NCI-H2196 treated with DMSO at 0.1 percent for 48 hours (cell line): ENCODE results near the gene CDK14.

ENCODE experiments used
- DNase-seq: peaks from one replicate; lab custom pipeline; 2025; ENCODE audit not compliant: unreplicated experiment; lab: John Stamatoyannopoulos, UW

CDK14 gene

GRCh38 chr7:91041141-91041540 lies 445.0 kb downstream of the CDK14 start:
- no peak for DNase-seq

DNA sequence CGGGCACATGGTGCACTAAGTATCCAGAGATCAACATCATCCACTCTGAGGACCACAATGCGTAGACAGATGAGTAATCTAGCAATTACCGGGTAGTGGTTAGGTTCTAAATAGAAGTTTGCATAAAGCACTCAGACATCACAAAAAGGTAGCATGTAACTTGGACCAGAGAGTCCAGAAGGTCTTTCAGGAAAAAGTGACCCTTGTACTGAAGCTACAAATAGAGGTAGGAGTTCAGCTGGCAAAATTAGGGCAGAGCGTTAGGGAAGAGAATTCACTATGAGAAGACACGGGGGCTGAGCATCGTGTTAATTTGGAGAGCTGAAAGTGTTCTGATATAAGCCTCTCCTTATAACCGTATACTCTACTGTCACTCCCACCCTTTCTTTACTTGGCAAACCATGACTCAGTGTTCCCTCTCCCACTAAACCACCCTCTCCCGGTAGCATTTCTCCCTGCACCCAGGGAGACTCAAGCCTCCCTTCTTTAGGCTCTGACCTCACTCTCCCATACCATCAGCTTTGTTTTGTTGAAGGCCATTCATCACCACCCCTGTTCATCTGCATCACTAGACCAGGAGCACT lies 445.9 kb downstream of the CDK14 start:
- DNase-seq, result no peak

DNA sequence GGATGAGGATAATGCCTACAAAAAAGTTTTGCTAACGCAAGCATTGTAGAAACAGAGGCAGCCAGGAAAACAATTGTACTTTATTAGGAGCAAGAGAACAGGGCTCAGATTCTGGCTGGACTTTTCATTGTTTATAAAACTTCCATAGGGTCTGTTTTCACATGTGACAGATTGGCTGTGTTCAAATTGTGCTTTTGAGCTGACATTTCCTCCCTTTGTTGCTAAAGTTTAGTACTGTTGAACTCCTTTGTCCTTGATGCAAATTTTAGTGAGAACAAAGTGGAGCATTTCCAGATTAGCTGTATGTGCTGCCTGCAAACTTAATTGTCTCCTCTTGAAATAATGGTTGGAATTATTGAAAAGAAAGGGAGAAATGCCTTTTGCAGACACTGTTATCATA lies 447.1 kb downstream of the CDK14 start:
- no peak for DNase-seq

GRCh38 chr7:91043924-91044645 lies 448.0 kb downstream of the CDK14 start:
- no peak for DNase-seq

DNA sequence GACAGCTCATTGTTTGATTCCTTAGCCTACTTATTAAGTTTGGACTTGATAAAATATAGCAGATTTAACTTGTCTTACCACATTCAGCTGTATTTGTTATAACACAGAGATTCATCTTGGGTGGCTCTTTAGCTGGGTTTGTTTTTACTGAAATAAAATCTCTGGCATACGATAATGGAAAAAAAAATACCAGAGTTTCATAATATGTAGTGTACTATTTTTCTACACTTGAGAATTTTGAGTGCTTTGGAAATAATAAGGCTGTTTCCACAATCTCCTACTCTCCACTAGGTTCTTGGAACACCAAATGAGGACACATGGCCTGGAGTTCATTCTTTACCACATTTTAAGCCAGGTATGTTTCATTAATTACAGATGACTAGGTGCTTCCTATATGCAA lies 449.5 kb downstream of the CDK14 start:
- DNase-seq, result no peak

- no peak for DNase-seq
Observed at GRCh38 chr7:91046322-91047089, 450.4 kb downstream of the CDK14 start.

DNA sequence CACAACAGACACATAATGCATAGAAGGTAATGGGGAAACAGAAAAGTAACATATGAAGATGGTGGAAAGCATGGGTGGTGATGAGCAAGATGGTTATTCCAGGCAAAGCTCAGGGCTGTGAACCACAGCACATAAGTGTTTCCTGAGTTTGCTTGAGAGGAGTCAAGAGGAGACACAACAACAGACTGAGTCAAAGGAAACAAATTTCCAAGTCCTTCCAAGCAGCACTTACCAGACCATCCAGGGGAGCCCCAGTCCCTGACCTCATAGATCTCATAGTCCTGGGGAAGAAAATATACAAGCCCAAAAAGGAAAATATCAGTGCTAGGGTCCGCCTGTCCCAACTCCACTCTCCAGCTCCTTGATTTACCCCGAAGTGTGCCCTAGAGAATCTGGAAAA lies 451.5 kb downstream of the CDK14 start:
- no peak for DNase-seq

DNA sequence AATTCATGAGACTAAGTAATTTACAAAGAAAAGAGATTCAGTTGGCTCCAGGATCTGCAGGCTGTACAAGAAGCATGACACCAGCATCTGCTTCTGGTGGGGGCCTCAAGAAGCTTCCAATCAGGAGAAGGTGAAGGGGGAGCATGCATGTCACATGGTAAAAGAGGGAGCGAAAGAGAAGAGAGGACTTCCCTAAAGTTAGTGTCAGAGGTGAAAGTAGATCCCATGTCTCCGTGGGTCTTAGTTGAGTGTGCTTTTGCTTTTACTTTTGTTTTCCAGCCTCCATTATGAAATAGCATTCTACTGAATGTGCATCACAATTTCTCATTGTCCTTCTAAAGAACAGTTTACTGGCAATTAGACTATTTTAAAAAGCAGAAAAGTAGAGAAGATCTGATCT lies 454.6 kb downstream of the CDK14 start:
- no peak for DNase-seq

- DNase-seq, result no peak
Observed at GRCh38 chr7:91051966-91052365, 455.8 kb downstream of the CDK14 start.

DNA sequence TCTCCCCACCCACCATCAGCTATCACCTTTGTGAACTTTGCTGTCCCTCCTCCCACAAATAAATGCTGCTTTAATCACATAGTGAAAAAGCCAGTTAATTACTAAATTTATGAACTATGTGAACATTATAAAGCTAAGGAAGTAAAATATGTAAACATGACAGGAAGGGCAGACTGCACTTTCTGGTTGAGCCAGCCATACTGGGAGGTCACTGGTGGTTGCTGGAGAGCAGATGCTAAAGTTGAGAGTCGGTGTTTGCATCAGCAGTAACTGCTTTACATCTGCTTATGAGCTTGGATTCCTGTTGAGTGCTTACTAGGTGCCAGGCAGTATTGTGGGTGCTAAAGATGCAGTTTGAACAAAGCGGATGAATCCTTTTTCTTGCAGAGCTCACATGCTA lies 458.3 kb downstream of the CDK14 start:
- DNase-seq, result no peak

DNA sequence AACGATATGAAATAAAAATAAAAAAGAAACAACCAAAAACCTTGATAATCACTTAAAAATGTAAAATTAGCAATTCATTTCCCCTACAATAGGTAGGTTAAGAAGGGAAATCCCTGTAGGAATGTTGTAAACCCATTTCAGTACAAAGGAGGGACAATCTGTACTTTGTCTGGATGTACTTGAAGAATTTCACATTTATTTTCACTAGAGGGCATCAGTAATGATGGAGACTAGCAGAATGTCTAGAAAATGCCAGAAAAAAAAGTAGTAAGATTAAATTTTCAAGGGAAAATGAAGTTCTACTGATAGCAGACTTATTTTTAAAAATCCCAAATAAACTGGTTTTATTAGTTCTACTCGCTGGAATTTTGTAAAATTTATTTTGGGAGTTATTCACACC lies 459.1 kb downstream of the CDK14 start:
- no peak for DNase-seq

GRCh38 chr7:91062713-91063112 lies 466.6 kb downstream of the CDK14 start:
- DNase-seq, result no peak

DNA sequence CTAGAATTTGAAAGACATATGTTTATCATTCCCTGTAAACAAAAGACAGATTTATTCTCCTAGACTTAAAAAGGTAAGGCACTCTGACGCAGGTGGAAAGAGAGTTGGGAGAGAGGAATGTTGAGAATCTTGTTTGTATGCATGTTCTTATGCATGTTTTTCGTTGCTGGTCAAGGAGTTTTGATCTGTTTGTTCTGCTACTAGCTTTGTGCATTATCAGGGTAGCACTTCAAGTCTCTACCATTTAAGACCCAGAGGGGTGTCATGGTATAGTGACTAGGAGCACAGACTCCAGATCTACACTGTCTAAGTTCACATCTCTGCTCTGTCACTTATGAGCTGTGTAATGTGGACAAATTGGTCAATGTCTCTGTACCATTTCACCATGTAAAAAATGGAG lies 467.9 kb downstream of the CDK14 start:
- DNase-seq, result no peak

GRCh38 chr7:91064938-91065337 lies 468.8 kb downstream of the CDK14 start:
- no peak for DNase-seq

GRCh38 chr7:91066627-91067026 lies 470.5 kb downstream of the CDK14 start:
- no peak for DNase-seq

GRCh38 chr7:91067242-91067641 lies 471.1 kb downstream of the CDK14 start:
- no peak for DNase-seq

- DNase-seq, result no peak
Observed at GRCh38 chr7:91068136-91068795, 472.1 kb downstream of the CDK14 start.

DNA sequence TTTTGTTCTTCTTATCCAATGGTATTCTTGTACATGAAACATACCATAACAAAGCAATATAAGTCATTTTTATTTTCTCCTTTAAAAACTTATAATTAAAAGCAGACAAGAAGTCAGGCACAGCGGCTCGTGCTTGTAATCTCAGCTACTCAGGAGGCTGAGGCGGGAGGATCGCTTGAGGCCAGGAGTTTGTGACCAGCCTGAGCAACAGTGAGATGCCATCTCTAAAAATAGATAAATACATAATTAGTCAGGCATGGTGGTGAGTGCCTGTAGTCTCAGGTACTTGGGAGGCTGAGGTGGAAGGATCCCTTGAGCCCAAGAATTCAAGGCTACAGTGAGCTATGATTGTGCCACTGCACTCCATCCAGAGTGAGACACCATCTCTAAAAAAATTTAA lies 473.0 kb downstream of the CDK14 start:
- no peak for DNase-seq

- no peak for DNase-seq
Observed at GRCh38 chr7:91079487-91079886, 483.4 kb downstream of the CDK14 start.

DNA sequence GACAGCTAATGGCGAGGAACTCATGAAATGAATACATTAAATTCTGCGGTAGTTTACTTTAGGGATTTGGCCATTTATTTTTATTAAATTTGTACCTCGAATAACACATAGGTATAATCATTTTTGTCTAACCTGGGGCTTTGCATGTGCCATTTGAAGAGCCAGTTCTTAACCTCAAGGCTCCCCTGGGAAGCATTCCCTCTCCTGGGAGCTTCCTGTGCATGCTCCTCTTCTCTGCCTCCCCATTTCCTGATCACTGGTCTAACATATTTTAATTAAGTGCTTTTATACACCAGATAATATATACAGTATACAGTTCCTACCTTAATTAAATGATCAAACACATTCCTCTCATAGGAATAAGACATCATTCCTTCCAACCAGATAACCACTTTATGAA lies 484.2 kb downstream of the CDK14 start:
- DNase-seq, result no peak

- no peak for DNase-seq
Observed at GRCh38 chr7:91082038-91082437, 485.9 kb downstream of the CDK14 start.
